VCaP (cell line): ENCODE data around the gene PPP2CA.
A peak's percentile ranks its signal among the peaks of the same experiment; 100 is the strongest.

Source experiments
- H3K27ac ChIP-seq: fragments of 450-650 bp; 2 replicates; pipeline ENCODE4 v1.5.1; 2017
- CTCF ChIP-seq: fragments of 450-650 bp; conservative IDR thresholded peaks from 2 replicates; pipeline ENCODE4 v1.5.1; 2017; ENCODE audit warnings: mild to moderate bottlenecking, moderate library complexity

Gene PPP2CA

GRCh38 chr5:134248256-134248655, 22.4 kb upstream of the PPP2CA start:
- TF ChIP-seq CTCF, result no peak
- H3K27ac ChIP-seq, result no peak overlapping the region

- H3K27ac ChIP-seq, result no peak overlapping the region
- TF ChIP-seq CTCF, result no peak
Measured at GRCh38 chr5:134247428-134248224, 21.8 kb upstream of the PPP2CA start.

GRCh38 chr5:134246771-134247427, 21.0 kb upstream of the PPP2CA start:
- peak overlapping the region; percentile 4; the same call in 1 of the 2 replicates for H3K27ac ChIP-seq
- TF ChIP-seq CTCF, result no peak

- no peak for TF ChIP-seq CTCF
- H3K27ac ChIP-seq, result no peak overlapping the region
Measured at GRCh38 chr5:134245692-134246091, 19.8 kb upstream of the PPP2CA start.

GRCh38 chr5:134245101-134245604, 19.3 kb upstream of the PPP2CA start:
- no peak for TF ChIP-seq CTCF
- no peak overlapping the region for H3K27ac ChIP-seq

- no peak for TF ChIP-seq CTCF
- H3K27ac ChIP-seq, result no peak overlapping the region
Measured at GRCh38 chr5:134242146-134242545, 16.3 kb upstream of the PPP2CA start.

- TF ChIP-seq CTCF, result no peak
Measured at GRCh38 chr5:134240421-134240962, 14.6 kb upstream of the PPP2CA start.

More at GRCh38 chr5:134240421-134240962, 14.6 kb upstream of the PPP2CA start:
- H3K27ac ChIP-seq, result peak overlapping the region; percentile 75
